Measurements from ENCODE around the gene LIPN.
A peak's percentile ranks its signal among the peaks of the same experiment; 100 is the strongest.
"Not testable (repeated sequence)": the region's sequence is repeated elsewhere in the genome, so short reads cannot be mapped to it uniquely, and the experiment has no call there.

The LIPN gene, protein sequence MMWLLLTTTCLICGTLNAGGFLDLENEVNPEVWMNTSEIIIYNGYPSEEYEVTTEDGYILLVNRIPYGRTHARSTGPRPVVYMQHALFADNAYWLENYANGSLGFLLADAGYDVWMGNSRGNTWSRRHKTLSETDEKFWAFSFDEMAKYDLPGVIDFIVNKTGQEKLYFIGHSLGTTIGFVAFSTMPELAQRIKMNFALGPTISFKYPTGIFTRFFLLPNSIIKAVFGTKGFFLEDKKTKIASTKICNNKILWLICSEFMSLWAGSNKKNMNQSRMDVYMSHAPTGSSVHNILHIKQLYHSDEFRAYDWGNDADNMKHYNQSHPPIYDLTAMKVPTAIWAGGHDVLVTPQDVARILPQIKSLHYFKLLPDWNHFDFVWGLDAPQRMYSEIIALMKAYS

DNA sequence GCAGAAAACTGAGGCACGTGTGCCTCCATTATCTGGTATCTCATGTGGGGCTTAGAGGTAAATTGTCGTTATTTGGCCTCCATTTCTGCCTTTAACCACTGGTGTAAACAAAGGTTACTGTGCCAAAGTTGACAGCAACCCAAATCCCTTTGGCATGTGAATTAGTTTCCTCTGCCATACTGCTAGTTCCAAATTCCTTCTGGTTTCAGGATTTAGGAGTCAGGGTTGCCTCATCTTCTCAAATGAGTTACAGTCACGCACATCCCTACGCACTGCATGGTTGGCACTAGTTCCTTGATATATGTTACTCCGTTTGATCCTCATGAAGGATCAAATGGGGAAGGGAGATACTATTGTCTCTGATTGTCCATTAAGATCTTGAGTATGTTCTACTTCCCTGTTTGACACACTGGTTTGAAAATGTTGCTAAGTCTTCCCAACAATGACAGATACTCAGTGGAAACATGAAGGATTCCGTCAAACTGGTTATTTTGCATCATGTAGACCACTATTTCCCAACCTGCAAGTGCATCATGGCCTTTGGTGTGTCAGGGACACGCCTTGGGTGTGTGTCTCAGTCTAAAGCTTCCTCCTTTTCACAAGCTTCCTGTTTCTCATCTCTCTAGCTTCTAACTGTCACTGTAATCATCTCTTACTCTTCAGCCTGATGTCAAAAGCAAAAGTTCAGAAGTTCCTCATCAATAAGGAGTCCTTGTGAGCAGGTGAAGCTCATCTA lies at the start of gene LIPN:
Gene LIPN, plus strand, starts transcription at position 655 of the 736 bp plus-strand sequence. CDS start 1,386 bp downstream, outside the sequence.
- no peak for DNase-seq (ENCODE audit: low read depth in 4 of 4, low spot score in 1 of 4)

DNA sequence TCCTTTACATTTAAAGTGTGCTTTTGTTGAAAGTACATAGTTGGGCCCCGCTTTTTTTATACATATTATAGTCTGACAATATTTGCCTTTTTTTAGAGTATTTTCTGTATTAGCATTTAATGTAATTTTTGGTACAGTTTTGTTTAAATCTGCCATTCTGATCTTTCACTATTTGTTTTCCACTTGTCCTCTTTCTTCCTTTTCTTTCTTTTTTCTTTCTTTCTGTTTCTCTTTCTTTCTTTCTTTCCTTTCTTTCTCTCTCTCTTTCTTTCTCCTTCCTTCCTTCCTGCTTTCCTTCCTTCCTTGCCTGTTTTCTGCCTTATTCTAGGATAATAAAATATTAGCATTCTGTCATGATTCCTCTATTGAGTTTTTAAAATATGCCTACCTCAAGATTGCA lies 44.3 kb upstream of the LIPN start:
- DNase-seq (ENCODE audit: low read depth in 4 of 4, low spot score in 1 of 4) = no peak

- no peak for DNase-seq (ENCODE audit: low read depth in 4 of 4, low spot score in 1 of 4)
Measured at GRCh38 chr10:88721392-88721791, 38.4 kb upstream of the LIPN start.

DNA sequence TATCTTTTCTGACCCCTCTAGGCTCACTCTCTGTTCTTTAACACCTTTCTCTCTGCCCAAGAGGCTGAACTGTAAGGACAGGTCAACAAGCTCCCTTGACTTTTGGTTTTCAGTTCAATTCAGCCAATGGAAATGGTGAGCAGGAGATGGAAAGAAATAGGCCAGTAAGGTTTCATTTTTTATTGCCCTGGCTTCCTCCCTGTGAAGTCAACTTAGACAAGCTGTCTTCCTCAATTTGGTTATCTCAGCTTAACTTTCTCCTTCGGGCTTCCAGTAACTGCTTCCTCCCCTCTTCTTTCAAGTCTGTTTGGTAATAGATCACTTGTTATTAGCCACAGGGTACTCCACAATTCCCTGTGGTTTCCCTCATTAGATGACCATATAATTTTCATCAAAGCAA lies 34.0 kb upstream of the LIPN start:
- DNase-seq (ENCODE audit: low read depth in 4 of 4, low spot score in 1 of 4) = no peak

- peak in 3 of 4 experiments; percentile 2 to 33 (median 6) for DNase-seq (ENCODE audit: low read depth in 4 of 4, low spot score in 1 of 4)
Measured at GRCh38 chr10:88728107-88728763, 31.6 kb upstream of the LIPN start.

GRCh38 chr10:88730864-88731263 lies 29.0 kb upstream of the LIPN start:
- no peak for DNase-seq (ENCODE audit: low read depth in 4 of 4, low spot score in 1 of 4)

DNA sequence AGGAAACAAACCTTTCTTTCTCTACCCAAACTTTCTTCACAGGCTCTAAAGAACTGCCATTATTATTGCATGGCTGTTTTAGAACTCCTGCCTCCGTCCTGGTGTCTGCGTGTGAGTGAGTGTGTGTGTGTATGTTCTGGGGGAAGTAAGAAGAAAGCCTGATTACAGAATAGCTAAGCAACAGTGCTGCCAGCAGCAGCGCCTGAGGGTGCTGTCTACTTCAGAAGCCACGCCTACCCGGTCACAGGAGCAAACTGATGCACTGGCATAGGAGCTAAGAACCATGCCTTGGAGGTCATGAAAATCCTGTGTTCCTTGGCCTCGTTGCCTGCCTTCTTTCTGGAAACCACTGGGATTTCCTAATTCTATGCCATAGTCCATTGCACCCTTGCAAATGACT lies 28.5 kb upstream of the LIPN start:
- no peak for DNase-seq (ENCODE audit: low read depth in 4 of 4, low spot score in 1 of 4)

- DNase-seq (ENCODE audit: low read depth in 4 of 4, low spot score in 1 of 4) = no peak
Measured at GRCh38 chr10:88733215-88733614, 26.6 kb upstream of the LIPN start.

- DNase-seq (ENCODE audit: low read depth in 4 of 4, low spot score in 1 of 4) = no peak
Measured at GRCh38 chr10:88735661-88736060, 24.2 kb upstream of the LIPN start.

DNA sequence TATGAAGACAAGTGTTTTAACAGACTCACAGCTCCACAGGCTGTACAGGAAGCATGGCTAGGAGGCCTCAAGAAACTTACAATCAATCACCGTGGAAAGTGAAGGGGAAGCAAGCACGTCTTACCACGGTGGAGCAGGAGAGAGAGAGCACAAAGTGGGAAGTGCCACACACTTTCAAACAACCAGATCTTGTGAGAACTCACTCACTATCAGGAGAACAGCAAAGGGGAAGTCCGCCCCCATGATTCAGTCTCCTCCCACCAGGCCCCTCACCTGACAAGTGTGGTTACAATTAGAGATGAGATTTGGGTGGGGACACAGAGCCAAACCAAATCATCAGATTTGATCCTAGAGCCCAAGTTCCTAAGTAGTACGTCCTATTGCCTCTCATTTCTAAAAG lies 17.9 kb upstream of the LIPN start:
- not testable (repeated sequence) for DNase-seq (ENCODE audit: low read depth in 4 of 4, low spot score in 1 of 4)

GRCh38 chr10:88742448-88742847 lies 17.4 kb upstream of the LIPN start:
- DNase-seq (ENCODE audit: low read depth in 4 of 4, low spot score in 1 of 4) = no peak

DNA sequence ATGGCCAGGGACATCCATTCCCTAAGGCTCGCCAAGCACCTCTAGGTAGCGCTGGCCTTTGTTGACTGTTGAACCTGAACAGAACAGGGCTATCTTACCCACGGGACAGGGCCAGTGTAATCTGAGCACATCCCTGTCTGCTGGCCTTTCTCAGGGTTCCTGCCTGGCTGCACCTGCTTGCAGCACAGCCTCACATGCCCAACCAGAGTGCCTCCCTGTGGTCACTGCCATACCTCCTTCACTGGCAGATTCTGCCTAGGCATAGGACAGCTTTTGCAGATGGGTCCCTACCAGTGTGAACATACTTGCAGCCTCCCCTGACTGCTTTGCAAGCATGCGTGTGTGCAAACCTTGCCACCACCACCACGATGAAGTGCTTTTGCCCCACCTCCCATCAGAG lies 15.8 kb upstream of the LIPN start:
- no peak for DNase-seq (ENCODE audit: low read depth in 4 of 4, low spot score in 1 of 4)

GRCh38 chr10:88745633-88746032 lies 14.2 kb upstream of the LIPN start:
- DNase-seq (ENCODE audit: low read depth in 4 of 4, low spot score in 1 of 4) = no peak

DNA sequence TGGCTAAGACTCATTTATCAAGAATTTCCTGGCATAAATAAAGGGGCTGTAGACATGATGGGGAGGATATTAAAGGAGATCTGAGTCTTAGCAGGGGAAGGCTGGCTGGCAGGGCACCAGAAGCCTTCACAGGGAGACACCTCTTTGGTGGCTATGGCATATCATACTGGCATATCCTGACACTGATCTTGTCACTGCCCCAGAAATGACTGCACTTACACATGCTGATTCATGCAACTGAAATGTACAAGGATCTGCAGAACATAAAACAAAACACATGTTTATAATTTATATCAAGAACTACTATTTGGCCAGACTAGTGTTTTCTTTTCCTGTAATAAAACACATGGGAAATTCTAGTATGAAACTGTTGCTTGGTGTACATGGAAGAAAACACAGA lies 5.5 kb upstream of the LIPN start:
- no peak for DNase-seq (ENCODE audit: low read depth in 4 of 4, low spot score in 1 of 4)

GRCh38 chr10:88755753-88756152 lies 4.1 kb upstream of the LIPN start:
- peak in 1 of 4 experiments; percentile 3 for DNase-seq (ENCODE audit: low read depth in 4 of 4, low spot score in 1 of 4)

GRCh38 chr10:88756660-88757059 lies 3.2 kb upstream of the LIPN start:
- DNase-seq (ENCODE audit: low read depth in 4 of 4, low spot score in 1 of 4) = no peak

DNA sequence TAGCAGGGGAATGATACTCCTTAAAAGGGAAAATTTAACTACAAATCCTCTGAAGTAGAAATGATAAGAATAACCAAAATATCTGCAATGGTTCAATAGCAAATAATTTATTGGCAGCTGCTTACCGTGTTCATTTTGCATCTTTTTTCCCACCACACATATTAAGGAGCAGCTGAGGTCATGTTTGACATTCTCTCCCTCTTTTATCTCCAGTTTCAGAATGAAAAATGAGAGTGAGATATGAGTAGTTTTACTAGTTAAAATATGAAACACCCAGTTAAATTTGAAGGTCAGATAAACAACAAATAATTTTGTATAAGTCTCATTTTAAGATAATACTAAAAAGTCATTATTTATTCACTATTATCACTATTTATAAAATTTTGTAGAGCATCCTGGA lies 3.1 kb downstream of the LIPN start:
- no peak for DNase-seq (ENCODE audit: low read depth in 4 of 4, low spot score in 1 of 4)

GRCh38 chr10:88763441-88763840 lies 3.6 kb downstream of the LIPN start:
- no peak for DNase-seq (ENCODE audit: low read depth in 4 of 4, low spot score in 1 of 4)

GRCh38 chr10:88764110-88764509 lies 4.3 kb downstream of the LIPN start:
- no peak for DNase-seq (ENCODE audit: low read depth in 4 of 4, low spot score in 1 of 4)

DNA sequence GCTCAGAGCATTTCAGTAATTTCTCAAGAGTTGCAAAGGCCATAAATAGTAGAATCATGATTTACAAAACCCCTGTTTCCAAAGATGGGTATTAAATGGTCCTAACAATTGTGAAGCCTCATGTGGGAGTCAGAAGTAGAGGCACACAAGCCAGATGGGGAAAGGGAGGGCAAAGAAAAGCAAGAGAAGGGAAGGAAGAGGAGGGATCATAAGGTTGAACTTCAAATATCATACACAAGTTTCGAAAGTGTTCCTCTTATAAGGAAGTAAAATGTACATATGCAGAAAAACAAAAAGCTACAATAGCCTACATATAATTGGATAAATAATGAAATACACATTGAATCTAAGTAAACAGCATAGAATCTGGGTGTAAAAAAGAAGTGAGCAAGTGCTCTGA lies 6.0 kb downstream of the LIPN start:
- DNase-seq (ENCODE audit: low read depth in 4 of 4, low spot score in 1 of 4) = no peak

DNA sequence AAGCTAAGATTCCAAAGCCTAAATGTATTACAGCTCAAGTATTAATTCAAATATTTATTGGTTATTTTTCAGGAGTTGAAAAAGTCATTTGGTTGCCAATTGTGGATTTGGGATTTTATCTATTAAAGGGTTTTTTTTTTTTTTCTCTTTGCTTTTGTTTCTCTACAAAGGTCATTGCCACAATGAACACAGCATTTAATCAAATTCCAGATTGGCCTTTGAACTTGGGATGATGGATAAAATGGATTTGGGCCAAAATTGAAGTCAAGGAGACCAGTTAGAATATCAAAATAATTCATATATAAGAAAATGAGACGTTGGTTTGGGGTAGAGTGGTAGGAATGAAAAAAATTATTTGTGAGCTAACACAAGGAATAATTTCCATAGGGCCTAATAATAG lies 9.6 kb downstream of the LIPN start:
- no peak for DNase-seq (ENCODE audit: low read depth in 4 of 4, low spot score in 1 of 4)

GRCh38 chr10:88781206-88781605 lies 21.4 kb downstream of the LIPN start:
- no peak for DNase-seq (ENCODE audit: low read depth in 4 of 4, low spot score in 1 of 4)

Measured in stimulated activated CD4-positive, alpha-beta T cell treated with anti-CD3 and anti-CD28 coated beads, Interleukin-1b, Interleukin-23, amount 100 ng/mL, for 24 hours (primary cell).